GM23338 (cell line): ENCODE measurements around the gene ESR1. TPM values are rescaled to one million over a fixed set of nuclear protein-coding genes. Genes with fewer than 3 reads are reported as not detected.

Experiments
- ATAC-seq: fragments of 200-7000 bp; cut with Tn5 transposase; 3 replicates; pipeline ENCODE4 v1.9.1; 2020
- DNase-seq: peaks from one replicate; pipeline ENCODE4 v3.0.0-alpha.2; 2015; ENCODE audit warnings: low spot score
- H2AFZ ChIP-seq: fragments of 200-600 bp; sonication (generic); 2 replicates; pipeline ENCODE4 v1.8.0; 2016; ENCODE audit warnings: antibody characterized with exemption, mild to moderate bottlenecking, moderate library complexity
- H3F3A ChIP-seq: fragments of 200-600 bp; sonication (generic); replicated peaks from 2 replicates; pipeline ENCODE4 v1.8.0; 2017; ENCODE audit warnings: antibody characterized with exemption, mixed run types, low read depth
- H3K27ac ChIP-seq: fragments of 200-600 bp; sonication (generic); 2 replicates; pipeline ENCODE4 v1.6.1; 2016; ENCODE audit warnings: low read depth
- H3K27me3 ChIP-seq: fragments of 200-600 bp; sonication (generic); 2 replicates; pipeline ENCODE4 v1.8.0; 2016; ENCODE audit warnings: mild to moderate bottlenecking, mixed run types, moderate library complexity; ENCODE audit not compliant: insufficient read depth
- H3K36me3 ChIP-seq: fragments of 200-600 bp; sonication (generic); 2 replicates; pipeline ENCODE4 v1.8.0; 2016; ENCODE audit warnings: mild to moderate bottlenecking; ENCODE audit not compliant: insufficient read depth
- H3K4me1 ChIP-seq: fragments of 200-600 bp; sonication (generic); 2 replicates; pipeline ENCODE4 v1.8.0; 2016; ENCODE audit warnings: mild to moderate bottlenecking, moderate library complexity; ENCODE audit not compliant: insufficient read depth
- H3K4me2 ChIP-seq: fragments of 200-600 bp; sonication (generic); 2 replicates; pipeline ENCODE4 v1.7.1; 2017; ENCODE audit warnings: mixed run types
- H3K4me3 ChIP-seq: fragments of 200-600 bp; sonication (generic); 2 replicates; pipeline ENCODE4 v1.6.1; 2016; ENCODE audit warnings: mixed run types
- H3K79me2 ChIP-seq: fragments of 200-600 bp; sonication (generic); replicated peaks from 2 replicates; pipeline ENCODE4 v1.8.0; 2017; ENCODE audit warnings: mild to moderate bottlenecking; ENCODE audit not compliant: insufficient read depth
- H3K9me2 ChIP-seq: fragments of 200-600 bp; sonication (generic); 2 replicates; pipeline ENCODE4 v1.8.0; 2017; ENCODE audit not compliant: insufficient read depth
- H4K20me1 ChIP-seq: fragments of 200-600 bp; sonication (generic); replicated peaks from 2 replicates; pipeline ENCODE4 v1.8.0; 2017; ENCODE audit warnings: mild to moderate bottlenecking; ENCODE audit not compliant: insufficient read depth
- H3K27ac Mint-ChIP-seq: 2 replicates; pipeline ENCODE4 v1.8.0; 2020; ENCODE audit warnings: inconsistent platforms, mild to moderate bottlenecking, moderate library complexity, mixed read lengths
- H3K27me3 Mint-ChIP-seq: 3 replicates; pipeline ENCODE4 v1.8.0; 2022; ENCODE audit warnings: low read depth, mild to moderate bottlenecking, moderate library complexity, mixed read lengths, inconsistent platforms; ENCODE audit not compliant: insufficient read depth, poor library complexity
- H3K36me3 Mint-ChIP-seq: 3 replicates; pipeline ENCODE4 v1.8.0; 2021; ENCODE audit warnings: low read depth, mild to moderate bottlenecking, inconsistent platforms, moderate library complexity, mixed read lengths
- H3K4me1 Mint-ChIP-seq: 3 replicates; pipeline ENCODE4 v1.8.0; 2020; ENCODE audit warnings: mild to moderate bottlenecking, inconsistent platforms, mixed read lengths
- H3K4me3 Mint-ChIP-seq: 3 replicates; pipeline ENCODE4 v1.8.0; 2021; ENCODE audit warnings: moderate library complexity, mild to moderate bottlenecking, inconsistent platforms, mixed read lengths
- H3K9me3 Mint-ChIP-seq: 3 replicates; pipeline ENCODE4 v1.8.0; 2020; ENCODE audit warnings: moderate library complexity, mild to moderate bottlenecking, inconsistent platforms, mixed read lengths
- CREB1 ChIP-seq: fragments of 250-450 bp; sonication (Bioruptor Pico); IDR thresholded peaks from 2 replicates; pipeline ENCODE4 v1.5.0; 2020; ENCODE audit warnings: low read depth, mild to moderate bottlenecking, moderate library complexity
- EZH2 ChIP-seq: fragments of 200-600 bp; sonication (generic); IDR thresholded peaks from one replicate; pipeline ENCODE4 v1.8.0; 2017; ENCODE audit warnings: antibody characterized with exemption, mild to moderate bottlenecking, low read depth; ENCODE audit not compliant: unreplicated experiment
- EZH2phosphoT487 ChIP-seq: fragments of 200-600 bp; sonication (generic); IDR thresholded peaks from one replicate; pipeline ENCODE4 v1.8.1; 2018; ENCODE audit warnings: antibody characterized with exemption; ENCODE audit not compliant: unreplicated experiment
- JUNB ChIP-seq: IDR thresholded peaks from one replicate; pipeline ENCODE4 v1.6.1; 2016; ENCODE audit warnings: antibody characterized with exemption; ENCODE audit not compliant: unreplicated experiment
- NANOG ChIP-seq: IDR thresholded peaks from 2 replicates; pipeline ENCODE4 v1.6.1; 2016; ENCODE audit warnings: antibody characterized with exemption, borderline replicate concordance
- POLR2AphosphoS5 ChIP-seq: IDR thresholded peaks from 2 replicates; pipeline ENCODE4 v1.6.1; 2016; ENCODE audit warnings: antibody characterized with exemption, low read depth
- STAT1 ChIP-seq: IDR thresholded peaks from one replicate; pipeline ENCODE4 v1.6.1; 2016; ENCODE audit warnings: antibody characterized with exemption; ENCODE audit not compliant: unreplicated experiment
- ZNF114 ChIP-seq: fragments of 250-450 bp; sonication (Bioruptor Pico); IDR thresholded peaks from 2 replicates; pipeline ENCODE4 v1.5.0; 2020; ENCODE audit warnings: mild to moderate bottlenecking, moderate library complexity
- ZNF331 ChIP-seq: fragments of 250-450 bp; sonication (Bioruptor Pico); IDR thresholded peaks from 2 replicates; pipeline ENCODE4 v1.5.0; 2020; ENCODE audit warnings: low read depth, mild to moderate bottlenecking, moderate library complexity
- polyA plus RNA-seq: library from polyadenylated mRNA; unstranded; fragments of >200 nt; fragmentation: Nextera tagmentation; extraction: Ambion mirVana; gene quantifications from 2 replicates; pipeline ENCODE4 v1.2.1, GENCODE V29; 2016
- total RNA-seq: library from RNA; depleted of rRNA; stranded (reverse); fragments of >200 nt; shearing (Covaris generic); gene quantifications from 2 replicates; pipeline ENCODE4 v1.2.3, GENCODE V29; 2014
- TF ChIP-seq, protein P1 (sequence below): fragments of 250-450 bp; sonication (Bioruptor Pico); IDR thresholded peaks from 2 replicates; pipeline ENCODE4 v1.5.0; 2020; ENCODE audit warnings: mild to moderate bottlenecking, moderate library complexity
- TF ChIP-seq, protein P2 (sequence below): IDR thresholded peaks from one replicate; pipeline ENCODE4 v1.6.1; 2018; ENCODE audit warnings: antibody characterized with exemption; ENCODE audit not compliant: unreplicated experiment
- TF ChIP-seq, protein P3 (sequence below), 2 experiments: fragments of 200-600 bp in 1 of 2; sonication (generic) in 1 of 2; conservative IDR thresholded peaks; 2 replicates each; pipeline versions ENCODE4 v1.5.1 to v1.6.1; 2016 to 2017; ENCODE audit warnings: antibody characterized with exemption in 2 of 2, low read depth in 2 of 2, mild to moderate bottlenecking in 2 of 2, moderate library complexity in 1 of 2
- TF ChIP-seq, protein P4 (sequence below): IDR thresholded peaks from 2 replicates; pipeline ENCODE4 v1.6.1; 2016; ENCODE audit warnings: antibody characterized with exemption

ESR1 gene
- total and polyA plus RNA-seq, 2 experiments from 2014 or later = 0.94 TPM; not detected in 1

DNA sequence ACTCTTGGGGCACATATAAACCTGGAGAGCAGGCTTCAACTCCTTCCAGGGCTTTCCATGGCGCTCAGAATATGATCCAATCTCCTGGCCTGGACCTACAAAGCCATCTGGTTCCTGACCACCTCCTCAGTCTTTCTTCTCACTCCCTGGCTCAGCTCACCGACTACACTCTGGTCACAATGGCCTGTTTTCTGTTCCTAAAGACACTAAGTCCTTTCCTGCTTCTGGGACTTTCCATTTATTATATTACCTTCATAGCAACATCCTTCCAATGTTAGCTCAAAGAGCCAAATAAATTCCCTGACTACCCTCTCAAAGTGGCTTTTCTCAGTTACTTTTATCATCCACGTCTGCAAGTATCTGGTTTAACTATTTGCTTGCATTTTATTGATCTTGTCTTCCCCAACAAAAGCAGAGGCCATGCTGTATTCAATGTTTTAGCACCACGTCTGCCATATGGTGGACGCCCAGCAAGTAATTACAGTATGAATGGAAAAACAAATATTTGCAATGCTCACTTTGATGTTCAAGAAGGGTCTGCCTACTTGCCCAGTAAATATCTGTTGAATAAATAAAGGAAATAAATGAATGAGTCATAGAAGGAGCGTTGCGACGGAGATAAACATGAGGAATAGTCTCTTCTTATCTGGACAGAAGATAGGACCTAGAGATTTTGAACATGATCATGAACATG, 328.4 kb downstream of the ESR1 start:
- Mint-ChIP-seq H3K4me3 (no peak overlapping the region), H3K27me3 (peaks cover 4% of the 10 kb centered on the region), H3K9me3 (no peaks in the 10 kb centered on the region), H3K27ac (no peak overlapping the region), H3K36me3 (no peaks in the 10 kb centered on the region), H3K4me1 (no peaks in the 10 kb centered on the region)
- DNase-seq = no peak
- TF ChIP-seq POLR2AphosphoS5 = no peak
- TF ChIP-seq, protein P1, sequence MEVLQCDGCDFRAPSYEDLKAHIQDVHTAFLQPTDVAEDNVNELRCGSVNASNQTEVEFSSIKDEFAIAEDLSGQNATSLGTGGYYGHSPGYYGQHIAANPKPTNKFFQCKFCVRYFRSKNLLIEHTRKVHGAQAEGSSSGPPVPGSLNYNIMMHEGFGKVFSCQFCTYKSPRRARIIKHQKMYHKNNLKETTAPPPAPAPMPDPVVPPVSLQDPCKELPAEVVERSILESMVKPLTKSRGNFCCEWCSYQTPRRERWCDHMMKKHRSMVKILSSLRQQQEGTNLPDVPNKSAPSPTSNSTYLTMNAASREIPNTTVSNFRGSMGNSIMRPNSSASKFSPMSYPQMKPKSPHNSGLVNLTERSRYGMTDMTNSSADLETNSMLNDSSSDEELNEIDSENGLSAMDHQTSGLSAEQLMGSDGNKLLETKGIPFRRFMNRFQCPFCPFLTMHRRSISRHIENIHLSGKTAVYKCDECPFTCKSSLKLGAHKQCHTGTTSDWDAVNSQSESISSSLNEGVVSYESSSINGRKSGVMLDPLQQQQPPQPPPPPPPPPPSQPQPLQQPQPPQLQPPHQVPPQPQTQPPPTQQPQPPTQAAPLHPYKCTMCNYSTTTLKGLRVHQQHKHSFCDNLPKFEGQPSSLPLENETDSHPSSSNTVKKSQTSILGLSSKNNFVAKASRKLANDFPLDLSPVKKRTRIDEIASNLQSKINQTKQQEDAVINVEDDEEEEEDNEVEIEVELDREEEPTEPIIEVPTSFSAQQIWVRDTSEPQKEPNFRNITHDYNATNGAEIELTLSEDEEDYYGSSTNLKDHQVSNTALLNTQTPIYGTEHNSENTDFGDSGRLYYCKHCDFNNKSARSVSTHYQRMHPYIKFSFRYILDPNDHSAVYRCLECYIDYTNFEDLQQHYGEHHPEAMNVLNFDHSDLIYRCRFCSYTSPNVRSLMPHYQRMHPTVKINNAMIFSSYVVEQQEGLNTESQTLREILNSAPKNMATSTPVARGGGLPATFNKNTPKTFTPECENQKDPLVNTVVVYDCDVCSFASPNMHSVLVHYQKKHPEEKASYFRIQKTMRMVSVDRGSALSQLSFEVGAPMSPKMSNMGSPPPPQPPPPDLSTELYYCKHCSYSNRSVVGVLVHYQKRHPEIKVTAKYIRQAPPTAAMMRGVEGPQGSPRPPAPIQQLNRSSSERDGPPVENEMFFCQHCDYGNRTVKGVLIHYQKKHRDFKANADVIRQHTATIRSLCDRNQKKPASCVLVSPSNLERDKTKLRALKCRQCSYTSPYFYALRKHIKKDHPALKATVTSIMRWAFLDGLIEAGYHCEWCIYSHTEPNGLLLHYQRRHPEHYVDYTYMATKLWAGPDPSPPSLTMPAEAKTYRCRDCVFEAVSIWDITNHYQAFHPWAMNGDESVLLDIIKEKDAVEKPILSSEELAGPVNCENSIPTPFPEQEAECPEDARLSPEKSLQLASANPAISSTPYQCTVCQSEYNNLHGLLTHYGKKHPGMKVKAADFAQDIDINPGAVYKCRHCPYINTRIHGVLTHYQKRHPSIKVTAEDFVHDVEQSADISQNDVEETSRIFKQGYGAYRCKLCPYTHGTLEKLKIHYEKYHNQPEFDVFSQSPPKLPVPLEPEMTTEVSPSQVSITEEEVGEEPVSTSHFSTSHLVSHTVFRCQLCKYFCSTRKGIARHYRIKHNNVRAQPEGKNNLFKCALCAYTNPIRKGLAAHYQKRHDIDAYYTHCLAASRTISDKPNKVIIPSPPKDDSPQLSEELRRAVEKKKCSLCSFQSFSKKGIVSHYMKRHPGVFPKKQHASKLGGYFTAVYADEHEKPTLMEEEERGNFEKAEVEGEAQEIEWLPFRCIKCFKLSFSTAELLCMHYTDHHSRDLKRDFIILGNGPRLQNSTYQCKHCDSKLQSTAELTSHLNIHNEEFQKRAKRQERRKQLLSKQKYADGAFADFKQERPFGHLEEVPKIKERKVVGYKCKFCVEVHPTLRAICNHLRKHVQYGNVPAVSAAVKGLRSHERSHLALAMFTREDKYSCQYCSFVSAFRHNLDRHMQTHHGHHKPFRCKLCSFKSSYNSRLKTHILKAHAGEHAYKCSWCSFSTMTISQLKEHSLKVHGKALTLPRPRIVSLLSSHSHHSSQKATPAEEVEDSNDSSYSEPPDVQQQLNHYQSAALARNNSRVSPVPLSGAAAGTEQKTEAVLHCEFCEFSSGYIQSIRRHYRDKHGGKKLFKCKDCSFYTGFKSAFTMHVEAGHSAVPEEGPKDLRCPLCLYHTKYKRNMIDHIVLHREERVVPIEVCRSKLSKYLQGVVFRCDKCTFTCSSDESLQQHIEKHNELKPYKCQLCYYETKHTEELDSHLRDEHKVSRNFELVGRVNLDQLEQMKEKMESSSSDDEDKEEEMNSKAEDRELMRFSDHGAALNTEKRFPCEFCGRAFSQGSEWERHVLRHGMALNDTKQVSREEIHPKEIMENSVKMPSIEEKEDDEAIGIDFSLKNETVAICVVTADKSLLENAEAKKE (CRISPR knock-in tag) = no peak
- TF ChIP-seq, protein P2, sequence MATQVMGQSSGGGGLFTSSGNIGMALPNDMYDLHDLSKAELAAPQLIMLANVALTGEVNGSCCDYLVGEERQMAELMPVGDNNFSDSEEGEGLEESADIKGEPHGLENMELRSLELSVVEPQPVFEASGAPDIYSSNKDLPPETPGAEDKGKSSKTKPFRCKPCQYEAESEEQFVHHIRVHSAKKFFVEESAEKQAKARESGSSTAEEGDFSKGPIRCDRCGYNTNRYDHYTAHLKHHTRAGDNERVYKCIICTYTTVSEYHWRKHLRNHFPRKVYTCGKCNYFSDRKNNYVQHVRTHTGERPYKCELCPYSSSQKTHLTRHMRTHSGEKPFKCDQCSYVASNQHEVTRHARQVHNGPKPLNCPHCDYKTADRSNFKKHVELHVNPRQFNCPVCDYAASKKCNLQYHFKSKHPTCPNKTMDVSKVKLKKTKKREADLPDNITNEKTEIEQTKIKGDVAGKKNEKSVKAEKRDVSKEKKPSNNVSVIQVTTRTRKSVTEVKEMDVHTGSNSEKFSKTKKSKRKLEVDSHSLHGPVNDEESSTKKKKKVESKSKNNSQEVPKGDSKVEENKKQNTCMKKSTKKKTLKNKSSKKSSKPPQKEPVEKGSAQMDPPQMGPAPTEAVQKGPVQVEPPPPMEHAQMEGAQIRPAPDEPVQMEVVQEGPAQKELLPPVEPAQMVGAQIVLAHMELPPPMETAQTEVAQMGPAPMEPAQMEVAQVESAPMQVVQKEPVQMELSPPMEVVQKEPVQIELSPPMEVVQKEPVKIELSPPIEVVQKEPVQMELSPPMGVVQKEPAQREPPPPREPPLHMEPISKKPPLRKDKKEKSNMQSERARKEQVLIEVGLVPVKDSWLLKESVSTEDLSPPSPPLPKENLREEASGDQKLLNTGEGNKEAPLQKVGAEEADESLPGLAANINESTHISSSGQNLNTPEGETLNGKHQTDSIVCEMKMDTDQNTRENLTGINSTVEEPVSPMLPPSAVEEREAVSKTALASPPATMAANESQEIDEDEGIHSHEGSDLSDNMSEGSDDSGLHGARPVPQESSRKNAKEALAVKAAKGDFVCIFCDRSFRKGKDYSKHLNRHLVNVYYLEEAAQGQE = no peak
- no peak for TF ChIP-seq JUNB
- TF ChIP-seq ZNF114 (CRISPR knock-in tag) = no peak
- TF ChIP-seq, protein P3, sequence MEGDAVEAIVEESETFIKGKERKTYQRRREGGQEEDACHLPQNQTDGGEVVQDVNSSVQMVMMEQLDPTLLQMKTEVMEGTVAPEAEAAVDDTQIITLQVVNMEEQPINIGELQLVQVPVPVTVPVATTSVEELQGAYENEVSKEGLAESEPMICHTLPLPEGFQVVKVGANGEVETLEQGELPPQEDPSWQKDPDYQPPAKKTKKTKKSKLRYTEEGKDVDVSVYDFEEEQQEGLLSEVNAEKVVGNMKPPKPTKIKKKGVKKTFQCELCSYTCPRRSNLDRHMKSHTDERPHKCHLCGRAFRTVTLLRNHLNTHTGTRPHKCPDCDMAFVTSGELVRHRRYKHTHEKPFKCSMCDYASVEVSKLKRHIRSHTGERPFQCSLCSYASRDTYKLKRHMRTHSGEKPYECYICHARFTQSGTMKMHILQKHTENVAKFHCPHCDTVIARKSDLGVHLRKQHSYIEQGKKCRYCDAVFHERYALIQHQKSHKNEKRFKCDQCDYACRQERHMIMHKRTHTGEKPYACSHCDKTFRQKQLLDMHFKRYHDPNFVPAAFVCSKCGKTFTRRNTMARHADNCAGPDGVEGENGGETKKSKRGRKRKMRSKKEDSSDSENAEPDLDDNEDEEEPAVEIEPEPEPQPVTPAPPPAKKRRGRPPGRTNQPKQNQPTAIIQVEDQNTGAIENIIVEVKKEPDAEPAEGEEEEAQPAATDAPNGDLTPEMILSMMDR (conservative IDR thresholded peaks at IDR 0.05; ENCODE audit: low read depth in 2 of 2) = no peak
- TF ChIP-seq NANOG = no peak
- no peak for TF ChIP-seq ZNF331 (CRISPR knock-in tag)
- TF ChIP-seq EZH2phosphoT487 = no peak
- no peak for TF ChIP-seq STAT1
- no peak for TF ChIP-seq EZH2
- TF ChIP-seq CREB1 (CRISPR knock-in tag) = no peak
- TF ChIP-seq, protein P4, sequence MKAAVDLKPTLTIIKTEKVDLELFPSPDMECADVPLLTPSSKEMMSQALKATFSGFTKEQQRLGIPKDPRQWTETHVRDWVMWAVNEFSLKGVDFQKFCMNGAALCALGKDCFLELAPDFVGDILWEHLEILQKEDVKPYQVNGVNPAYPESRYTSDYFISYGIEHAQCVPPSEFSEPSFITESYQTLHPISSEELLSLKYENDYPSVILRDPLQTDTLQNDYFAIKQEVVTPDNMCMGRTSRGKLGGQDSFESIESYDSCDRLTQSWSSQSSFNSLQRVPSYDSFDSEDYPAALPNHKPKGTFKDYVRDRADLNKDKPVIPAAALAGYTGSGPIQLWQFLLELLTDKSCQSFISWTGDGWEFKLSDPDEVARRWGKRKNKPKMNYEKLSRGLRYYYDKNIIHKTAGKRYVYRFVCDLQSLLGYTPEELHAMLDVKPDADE = no peak
- Histone ChIP-seq H3K27me3 (no peaks in the 10 kb centered on the region), H3K36me3 (no peaks in the 10 kb centered on the region), H3K4me1 (no peaks in the 10 kb centered on the region), H3K9me2 (no peaks in the 10 kb centered on the region), H3K27ac (no peak overlapping the region), H3K4me2 (no peak overlapping the region), H3K4me3 (no peak overlapping the region), H4K20me1 (no peaks in the 10 kb centered on the region), H3K79me2 (no peaks in the 10 kb centered on the region), H3F3A (no peaks in the 10 kb centered on the region), H2AFZ (no peak overlapping the region)
- no peak for ATAC-seq
